HCT116 (cell line): ENCODE data around the gene LIM2. TPM values are rescaled to one million over a fixed set of nuclear protein-coding genes. Genes with fewer than 3 reads are reported as not detected.

Experiments used
- ATAC-seq: fragments of 200-7000 bp; cut with Tn5 transposase; 2 replicates; pipeline ENCODE4 v1.9.1; 2020; ENCODE audit warnings: mild to moderate bottlenecking, moderate library complexity
- BruUV-seq: library from RNA; stranded (reverse); fragments of 400-500 nt; replicated peaks from 2 replicates; lab custom pipeline; 2021; lab: Mats Ljungman, UMichigan
- CTCF ChIA-PET: fragments of 300-600 bp; sonication (Branson Sonifier 250); formaldehyde crosslinking; loops from one replicate; lab custom pipeline; 2021; ENCODE audit warnings: antibody characterized with exemption; lab: Charles Lee
- POLR2A ChIA-PET: fragments of 300-600, 350-600 bp; sonication (Branson Sonifier 250); formaldehyde crosslinking; loops from one replicate; lab custom pipeline; 2021; ENCODE audit warnings: antibody characterized with exemption; lab: Charles Lee
- RAD21 ChIA-PET, 2 experiments: fragments of 300-600 bp; sonication (Branson Sonifier 250); formaldehyde crosslinking; loops; one replicate each; lab custom pipeline; 2023; ENCODE audit warnings: low total read pairs in 2 of 2; ENCODE audit not compliant: uncharacterized antibody in 2 of 2, unreplicated experiment in 2 of 2, low non-redundant PET in 1 of 2; lab: Charles Lee
- DNase-seq: peaks from one replicate; pipeline ENCODE4 v3.0.0-alpha.2; 2010; ENCODE audit warnings: low read depth, low spot score
- H2AFZ ChIP-seq: fragments of 200-600 bp; shearing (Covaris generic), sonication (generic); 2 replicates; pipeline ENCODE4 v1.6.1; 2017; ENCODE audit warnings: low read depth, mixed run types, mixed read lengths, antibody characterized with exemption, low read length; ENCODE audit not compliant: poor library complexity, severe bottlenecking
- H3K27ac ChIP-seq: 2 replicates; pipeline ENCODE4 v1.5.1; 2012; ENCODE audit warnings: low read depth, low read length
- H3K27me3 ChIP-seq: fragments of 200-600 bp; sonication (generic); 2 replicates; pipeline ENCODE4 v1.6.1; 2016; ENCODE audit warnings: mixed run types, low read length, mixed read lengths; ENCODE audit not compliant: insufficient read depth
- H3K36me3 ChIP-seq, 2 experiments: fragments of 200-500 bp in 1 of 2; fragments of 200-600 bp in 1 of 2; sonication (Bioruptor generic) in 1 of 2; sonication (generic) in 1 of 2; 2 replicates each; pipeline versions ENCODE4 v1.5.1 to v1.6.1; 2014 to 2016; ENCODE audit warnings: low read length in 2 of 2, inconsistent platforms in 1 of 2, mixed read lengths in 1 of 2, mixed run types in 1 of 2; ENCODE audit not compliant: insufficient read depth in 2 of 2, control insufficient read depth in 1 of 2
- H3K4me1 ChIP-seq, 2 experiments: fragments of 200-600 bp in 1 of 2; sonication (generic) in 1 of 2; 2 replicates each; pipeline versions ENCODE4 v1.5.1 to v1.6.1; 2012 to 2017; ENCODE audit warnings: low read length in 2 of 2, inconsistent platforms in 1 of 2, mild to moderate bottlenecking in 1 of 2, mixed read lengths in 1 of 2, mixed run types in 1 of 2, moderate library complexity in 1 of 2; ENCODE audit not compliant: insufficient read depth in 2 of 2, control insufficient read depth in 1 of 2
- H3K4me2 ChIP-seq: fragments of 200-600 bp; sonication (generic); 2 replicates; pipeline ENCODE4 v1.6.1; 2017; ENCODE audit warnings: mixed run types, low read length, mixed read lengths
- H3K4me3 ChIP-seq, 2 experiments: fragments of 200-600 bp in 1 of 2; sonication (generic) in 1 of 2; replicated peaks in 1 of 2; 2 replicates each; pipeline ENCODE4 v1.5.1; 2011 to 2016; ENCODE audit warnings: low read length in 2 of 2, control low read depth in 1 of 2, low read depth in 1 of 2, mild to moderate bottlenecking in 1 of 2, mixed read lengths in 1 of 2, mixed run types in 1 of 2
- H3K79me2 ChIP-seq: fragments of 200-600 bp; sonication (generic); 2 replicates; pipeline ENCODE4 v1.6.1; 2017; ENCODE audit warnings: mild to moderate bottlenecking, mixed run types, low read length, moderate library complexity, mixed read lengths; ENCODE audit not compliant: insufficient read depth
- H3K9ac ChIP-seq: fragments of 200-600 bp; sonication (generic); 2 replicates; pipeline ENCODE4 v1.6.1; 2016; ENCODE audit warnings: low read length, mixed read lengths
- H3K9me2 ChIP-seq: fragments of 200-600 bp; sonication (generic), shearing (Covaris generic); 2 replicates; pipeline ENCODE4 v1.6.1; 2017; ENCODE audit warnings: mixed run types, mild to moderate bottlenecking, moderate library complexity; ENCODE audit not compliant: insufficient read depth
- H3K9me3 ChIP-seq, 2 experiments: fragments of 200-500 bp in 1 of 2; fragments of 200-600 bp in 1 of 2; sonication (Bioruptor generic) in 1 of 2; sonication (generic) in 1 of 2; 2 replicates each; pipeline ENCODE4 v1.6.1; 2014 to 2017; ENCODE audit warnings: low read length in 2 of 2, mixed read lengths in 2 of 2, inconsistent platforms in 1 of 2, low read depth in 1 of 2, mild to moderate bottlenecking in 1 of 2, mixed run types in 1 of 2, moderate library complexity in 1 of 2; ENCODE audit not compliant: control insufficient read depth in 1 of 2, insufficient read depth in 1 of 2
- H4K20me1 ChIP-seq: fragments of 200-600 bp; sonication (generic), shearing (Covaris generic); 2 replicates; pipeline ENCODE4 v1.6.1; 2017; ENCODE audit warnings: mixed run types, mild to moderate bottlenecking, moderate library complexity; ENCODE audit not compliant: insufficient read depth
- CBX3 ChIP-seq: IDR thresholded peaks from 2 replicates; pipeline ENCODE4 v1.6.1; 2012; ENCODE audit warnings: low read depth
- CEBPB ChIP-seq: IDR thresholded peaks from 2 replicates; pipeline ENCODE4 v1.6.1; 2012; ENCODE audit warnings: low read depth
- CTCF ChIP-seq, 3 experiments: fragments of 200-600 bp in 1 of 3; sonication (generic) in 1 of 3; IDR thresholded peaks in 2 of 3; conservative IDR thresholded peaks in 1 of 3; 2 replicates each; pipeline ENCODE4 v1.5.1; 2012 to 2017; ENCODE audit warnings: low read depth in 2 of 3, low read length in 2 of 3, antibody characterized with exemption in 1 of 3, borderline replicate concordance in 1 of 3, control low read depth in 1 of 3, mild to moderate bottlenecking in 1 of 3, mixed read lengths in 1 of 3, mixed run types in 1 of 3, moderate library complexity in 1 of 3; ENCODE audit not compliant: insufficient read depth in 1 of 3
- EGR1 ChIP-seq: IDR thresholded peaks from 2 replicates; pipeline ENCODE4 v1.6.1; 2012; ENCODE audit warnings: low read depth
- ELF1 ChIP-seq: IDR thresholded peaks from 2 replicates; pipeline ENCODE4 v1.6.1; 2012; ENCODE audit warnings: low read depth, borderline replicate concordance
- EZH2 ChIP-seq: fragments of 200-600 bp; sonication (generic); IDR thresholded peaks from 2 replicates; pipeline ENCODE4 v1.6.1; 2017; ENCODE audit warnings: antibody characterized with exemption, mixed run types
- EZH2phosphoT487 ChIP-seq: fragments of 200-600 bp; IDR thresholded peaks from 2 replicates; pipeline ENCODE4 v1.6.1; 2018; ENCODE audit warnings: antibody characterized with exemption, borderline replicate concordance
- JUND ChIP-seq: IDR thresholded peaks from 2 replicates; pipeline ENCODE4 v1.6.1; 2012
- MAX ChIP-seq: IDR thresholded peaks from 2 replicates; pipeline ENCODE4 v1.6.1; 2012
- POLR2A ChIP-seq: IDR thresholded peaks from 2 replicates; pipeline ENCODE4 v1.7.0; 2011; ENCODE audit warnings: borderline replicate concordance; ENCODE audit not compliant: insufficient read depth, insufficient read length; ENCODE audit errors: extremely low read depth
- RAD21 ChIP-seq: IDR thresholded peaks from 2 replicates; pipeline ENCODE4 v1.6.1; 2012; ENCODE audit warnings: low read depth, mild to moderate bottlenecking
- REST ChIP-seq: IDR thresholded peaks from 2 replicates; pipeline ENCODE4 v1.6.1; 2012; ENCODE audit warnings: low read depth
- SRF ChIP-seq: IDR thresholded peaks from 2 replicates; pipeline ENCODE4 v1.6.1; 2012; ENCODE audit warnings: low read depth
- TCF7L2 ChIP-seq: IDR thresholded peaks from 2 replicates; pipeline ENCODE4 v1.7.0; 2011; ENCODE audit warnings: borderline replicate concordance, inconsistent platforms; ENCODE audit not compliant: insufficient read depth, insufficient read length; ENCODE audit errors: extremely low read depth
- YY1 ChIP-seq: IDR thresholded peaks from 2 replicates; pipeline ENCODE4 v1.6.1; 2011; ENCODE audit warnings: low read length, low read depth, moderate library complexity, mild to moderate bottlenecking; ENCODE audit not compliant: insufficient replicate concordance; ENCODE audit errors: extremely low read depth
- ZBTB33 ChIP-seq: IDR thresholded peaks from 2 replicates; pipeline ENCODE4 v1.6.1; 2011; ENCODE audit warnings: mild to moderate bottlenecking, low read length, moderate library complexity; ENCODE audit not compliant: insufficient replicate concordance; ENCODE audit errors: extremely low read depth
- ZFX ChIP-seq: fragments of 450-650 bp; IDR thresholded peaks from 2 replicates; pipeline ENCODE4 v1.6.1; 2017
- ZNF274 ChIP-seq: fragments of 200-500 bp; sonication (Bioruptor generic); IDR thresholded peaks from 2 replicates; pipeline ENCODE4 v1.6.1; 2014; ENCODE audit warnings: mild to moderate bottlenecking, low read depth, low read length, inconsistent platforms
- intact Hi-C: fragments of 100-400 bp; cut with micrococcal nuclease; formaldehyde crosslinking; loops from 2 replicates; pipeline ENCODE4 v1.10.0; 2022
- total RNA-seq: library from RNA; stranded (reverse); gene quantifications from one replicate; pipeline ENCODE4 v1.2.1, GENCODE V29; 2021; ENCODE audit not compliant: unreplicated experiment

Gene LIM2
- total RNA-seq, 1 experiment from 2014 or later, result not detected

- BruUV-seq, result no TSS peak
- no peaks in the 10 kb centered on the region for H3K9me2 ChIP-seq
- intact Hi-C loops, result no loop called here
- peaks cover 54% of the 10 kb centered on the region for H3K79me2 ChIP-seq
- DNase-seq (no peak), ATAC-seq (no peak)
- H3K9ac ChIP-seq, result peak overlapping the region; percentile 53; the same call in 1 of the 2 replicates
- no peak overlapping the region; the same call in 1 of the 2 replicates for H3K27ac ChIP-seq
- CTCF ChIA-PET, result interaction anchor here (0.8 kb wide), 1 partner anchor 25 kb away, joined by 4 read pairs; no protein-coding TSS in a partner anchor
- RAD21 ChIA-PET, result interaction anchor here in 1 of 2 experiments (0.5 kb wide), 1 partner anchor 16 kb away, joined by 4 read pairs; no protein-coding TSS in a partner anchor
- H3K9me3 ChIP-seq, result no peaks in the 10 kb centered on the region
- H3K4me3 ChIP-seq, result no peak overlapping the region
- H3K27me3 ChIP-seq, result no peaks in the 10 kb centered on the region
- POLR2A ChIA-PET, result interaction anchor here (1.2 kb wide), 1 partner anchor 25 kb away, joined by 3 read pairs; no protein-coding TSS in a partner anchor
- no peaks in the 10 kb centered on the region for H3K36me3 ChIP-seq
- H3K4me1 ChIP-seq, result peaks cover 42 to 67% of the 10 kb centered on the region in 2 experiments
- H2AFZ ChIP-seq, result no peak overlapping the region
- no peaks in the 10 kb centered on the region for H4K20me1 ChIP-seq
- H3K4me2 ChIP-seq, result peak overlapping the region; percentile 30
- TF ChIP-seq EZH2, result no peak
- no peak for TF ChIP-seq CEBPB
- TF ChIP-seq ZFX, result no peak
- no peak for TF ChIP-seq CBX3
- TF ChIP-seq YY1, result no peak
- TF ChIP-seq ZBTB33, result no peak
- no peak for TF ChIP-seq JUND
- no peak for TF ChIP-seq TCF7L2
- no peak for TF ChIP-seq REST
- no peak for TF ChIP-seq RAD21
- TF ChIP-seq EZH2phosphoT487, result no peak
- no peak for TF ChIP-seq ZNF274
- TF ChIP-seq MAX, result no peak
- TF ChIP-seq POLR2A, result no peak
- TF ChIP-seq EGR1, result no peak
- no peak for TF ChIP-seq ELF1
- no peak for TF ChIP-seq CTCF (IDR thresholded peaks at IDR 0.05 in 2 of 3, conservative IDR thresholded peaks at IDR 0.05 in 1 of 3; ENCODE audit: borderline replicate concordance in 1 of 3, insufficient read depth in 1 of 3, low read depth in 2 of 3, low read length in 2 of 3)
- no peak for TF ChIP-seq SRF
Measured at GRCh38 chr19:51364200-51365106, 23.3 kb downstream of the LIM2 start.
